Vagina (tissue), 2 donors: Measurements from ENCODE around the gene HLA-F.

Experiments
- POLR2A ChIP-seq, 2 donors: fragments of 450-650 bp; IDR thresholded peaks; one replicate each; pipeline ENCODE4 v1.6.1; 2017; ENCODE audit warnings: antibody characterized with exemption in 2 of 2, mild to moderate bottlenecking in 2 of 2, moderate library complexity in 2 of 2
- TF ChIP-seq, protein P1 (sequence below), 3 experiments: fragments of 450-650 bp in 2 of 3; fragments of 200-600 bp in 1 of 3; sonication (generic) in 1 of 3; IDR thresholded peaks; one replicate each; pipeline ENCODE4 v1.5.1; 2017 to 2019; ENCODE audit warnings: antibody characterized with exemption in 3 of 3, mild to moderate bottlenecking in 2 of 3, moderate library complexity in 2 of 3

DNA sequence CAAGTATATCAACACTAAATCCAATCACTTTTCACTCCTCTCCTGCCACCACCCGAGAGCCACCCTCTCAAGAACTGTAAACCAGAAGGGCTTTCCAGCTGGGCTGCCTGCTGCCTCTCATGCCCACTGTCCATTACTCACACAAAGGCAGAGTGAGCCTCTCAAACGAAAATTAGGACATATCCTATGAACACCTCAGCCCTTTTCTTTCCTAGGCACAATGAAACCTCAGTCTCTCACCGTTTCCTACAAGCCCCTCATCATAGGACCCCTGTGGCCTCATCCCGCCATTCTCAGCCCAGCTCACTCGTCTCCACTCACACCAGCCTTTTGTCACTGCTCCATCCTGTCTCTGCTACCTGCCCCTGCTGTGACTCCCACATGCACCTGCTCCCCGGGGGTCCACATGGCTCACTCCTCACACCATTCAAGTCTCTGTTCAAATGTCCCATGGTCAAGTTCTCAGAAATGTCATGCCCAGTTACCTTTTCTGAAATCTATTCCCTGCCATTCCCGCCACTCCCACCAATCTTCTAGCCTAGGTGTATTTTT, 7.4 kb downstream of the HLA-F start:
- TF ChIP-seq, protein P1, sequence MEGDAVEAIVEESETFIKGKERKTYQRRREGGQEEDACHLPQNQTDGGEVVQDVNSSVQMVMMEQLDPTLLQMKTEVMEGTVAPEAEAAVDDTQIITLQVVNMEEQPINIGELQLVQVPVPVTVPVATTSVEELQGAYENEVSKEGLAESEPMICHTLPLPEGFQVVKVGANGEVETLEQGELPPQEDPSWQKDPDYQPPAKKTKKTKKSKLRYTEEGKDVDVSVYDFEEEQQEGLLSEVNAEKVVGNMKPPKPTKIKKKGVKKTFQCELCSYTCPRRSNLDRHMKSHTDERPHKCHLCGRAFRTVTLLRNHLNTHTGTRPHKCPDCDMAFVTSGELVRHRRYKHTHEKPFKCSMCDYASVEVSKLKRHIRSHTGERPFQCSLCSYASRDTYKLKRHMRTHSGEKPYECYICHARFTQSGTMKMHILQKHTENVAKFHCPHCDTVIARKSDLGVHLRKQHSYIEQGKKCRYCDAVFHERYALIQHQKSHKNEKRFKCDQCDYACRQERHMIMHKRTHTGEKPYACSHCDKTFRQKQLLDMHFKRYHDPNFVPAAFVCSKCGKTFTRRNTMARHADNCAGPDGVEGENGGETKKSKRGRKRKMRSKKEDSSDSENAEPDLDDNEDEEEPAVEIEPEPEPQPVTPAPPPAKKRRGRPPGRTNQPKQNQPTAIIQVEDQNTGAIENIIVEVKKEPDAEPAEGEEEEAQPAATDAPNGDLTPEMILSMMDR (IDR thresholded peaks at IDR 0.05), result no peak
- TF ChIP-seq POLR2A (IDR thresholded peaks at IDR 0.05), result no peak
